GM10266 (cell line): ENCODE measurements around the gene KIN.
"Not testable (repeated sequence)": the region's sequence is repeated elsewhere in the genome, so short reads cannot be mapped to it uniquely, and the experiment has no call there.

Experiments used
- DNase-seq: peaks from one replicate; pipeline ENCODE4 v3.0.0; 2012; ENCODE audit errors: extremely low spot score
- CTCF ChIP-seq: IDR thresholded peaks from 2 replicates; pipeline ENCODE4 v1.5.1; 2012; ENCODE audit warnings: mild to moderate bottlenecking, low read depth; ENCODE audit not compliant: control insufficient read depth, insufficient read depth; ENCODE audit errors: missing control alignments

The KIN gene

GRCh38 chr10:7795605-7796004 lies 7.8 kb upstream of the KIN start:
- DNase-seq = no peak
- TF ChIP-seq CTCF = no peak

- DNase-seq = no peak
- no peak for TF ChIP-seq CTCF
These were observed 6.6 kb upstream of the KIN start for GRCh38 chr10:7794251-7795026.

- DNase-seq = no peak
- TF ChIP-seq CTCF = no peak
These were observed 4.7 kb upstream of the KIN start for GRCh38 chr10:7792541-7792940.

GRCh38 chr10:7789390-7789789 lies 1.6 kb upstream of the KIN start:
- DNase-seq = no peak
- TF ChIP-seq CTCF = no peak

GRCh38 chr10:7788639-7789286 lies 970 bp upstream of the KIN start:
- DNase-seq = peak; percentile 19
- no peak for TF ChIP-seq CTCF

GRCh38 chr10:7787150-7787856 lies 490 bp downstream of the KIN start:
- peak; percentile 14 for DNase-seq
- no peak for TF ChIP-seq CTCF

GRCh38 chr10:7786430-7786829 lies 1.4 kb downstream of the KIN start:
- no peak for DNase-seq
- no peak for TF ChIP-seq CTCF

GRCh38 chr10:7782194-7782593 lies 5.6 kb downstream of the KIN start:
- DNase-seq = not testable (repeated sequence)
